H1 (cell line): Measurements from ENCODE around the gene DCLK1. TPM values are rescaled to one million over a fixed set of nuclear protein-coding genes. Genes with fewer than 3 reads are reported as not detected.

Source experiments
- EZH2 ChIP-seq: fragments of 200-600 bp; sonication (generic); IDR thresholded peaks from 2 replicates; pipeline ENCODE4 v1.7.1; 2012; ENCODE audit warnings: low read depth, mild to moderate bottlenecking, moderate library complexity, low read length, inconsistent platforms; ENCODE audit not compliant: severe bottlenecking
- POLR2A ChIP-seq, 2 experiments: IDR thresholded peaks; 1 replicate in 1 of 2; 2 replicates in 1 of 2; pipeline ENCODE4 v1.6.1; 2011; ENCODE audit warnings: low read depth in 2 of 2, low read length in 2 of 2, mild to moderate bottlenecking in 2 of 2; ENCODE audit errors: control extremely low read depth in 1 of 2
- RNF2 ChIP-seq: fragments of 200-900, 300-1000 bp; sonication (generic); IDR thresholded peaks from 2 replicates; pipeline ENCODE4 v1.7.1; 2016; ENCODE audit warnings: borderline replicate concordance, low read depth, mild to moderate bottlenecking, antibody characterized with exemption, low read length; ENCODE audit not compliant: poor library complexity, severe bottlenecking; ENCODE audit errors: missing control alignments
- polyA plus RNA-seq, 7 experiments: library from polyadenylated mRNA; depleted of rRNA in 3 of 7; stranded (reverse) in 5 of 7; unstranded in 2 of 7; fragments of >200 nt in 5 of 7; fragments of 200-250 nt in 2 of 7; gene quantifications; 1 replicate in 5 of 7; 2 replicates in 1 of 7; 4 replicates in 1 of 7; pipeline versions ENCODE4 v1.2.1 to v1.2.3, GENCODE V29; 2011 to 2013; ENCODE audit warnings: missing spikeins in 2 of 7, mixed read lengths in 2 of 7
- total RNA-seq: library from RNA; stranded (reverse); fragmentation: NEBNext Ultra II Directional; extraction: Animal tissue kit (Norgen Biotek cat#: 25700); gene quantifications from 2 replicates; pipeline ENCODE4 v1.2.1, GENCODE V29; 2021
- TF ChIP-seq, protein P1 (sequence below): fragments of 300-600 bp; sonication (generic); IDR thresholded peaks from 2 replicates; pipeline ENCODE4 v1.7.1; 2012; ENCODE audit warnings: low read length, moderate library complexity, mild to moderate bottlenecking, inconsistent platforms; ENCODE audit not compliant: insufficient replicate concordance

Gene DCLK1
- total and polyA plus RNA-seq, 2 of the 8 experiments (the other 6 are each of a cell fraction or from before 2014, with no cell fraction given) = 22.8 to 41.0 TPM

GRCh38 chr13:35888981-35889380 lies 242.2 kb downstream of the DCLK1 start (continued):
- TF ChIP-seq, protein P1, sequence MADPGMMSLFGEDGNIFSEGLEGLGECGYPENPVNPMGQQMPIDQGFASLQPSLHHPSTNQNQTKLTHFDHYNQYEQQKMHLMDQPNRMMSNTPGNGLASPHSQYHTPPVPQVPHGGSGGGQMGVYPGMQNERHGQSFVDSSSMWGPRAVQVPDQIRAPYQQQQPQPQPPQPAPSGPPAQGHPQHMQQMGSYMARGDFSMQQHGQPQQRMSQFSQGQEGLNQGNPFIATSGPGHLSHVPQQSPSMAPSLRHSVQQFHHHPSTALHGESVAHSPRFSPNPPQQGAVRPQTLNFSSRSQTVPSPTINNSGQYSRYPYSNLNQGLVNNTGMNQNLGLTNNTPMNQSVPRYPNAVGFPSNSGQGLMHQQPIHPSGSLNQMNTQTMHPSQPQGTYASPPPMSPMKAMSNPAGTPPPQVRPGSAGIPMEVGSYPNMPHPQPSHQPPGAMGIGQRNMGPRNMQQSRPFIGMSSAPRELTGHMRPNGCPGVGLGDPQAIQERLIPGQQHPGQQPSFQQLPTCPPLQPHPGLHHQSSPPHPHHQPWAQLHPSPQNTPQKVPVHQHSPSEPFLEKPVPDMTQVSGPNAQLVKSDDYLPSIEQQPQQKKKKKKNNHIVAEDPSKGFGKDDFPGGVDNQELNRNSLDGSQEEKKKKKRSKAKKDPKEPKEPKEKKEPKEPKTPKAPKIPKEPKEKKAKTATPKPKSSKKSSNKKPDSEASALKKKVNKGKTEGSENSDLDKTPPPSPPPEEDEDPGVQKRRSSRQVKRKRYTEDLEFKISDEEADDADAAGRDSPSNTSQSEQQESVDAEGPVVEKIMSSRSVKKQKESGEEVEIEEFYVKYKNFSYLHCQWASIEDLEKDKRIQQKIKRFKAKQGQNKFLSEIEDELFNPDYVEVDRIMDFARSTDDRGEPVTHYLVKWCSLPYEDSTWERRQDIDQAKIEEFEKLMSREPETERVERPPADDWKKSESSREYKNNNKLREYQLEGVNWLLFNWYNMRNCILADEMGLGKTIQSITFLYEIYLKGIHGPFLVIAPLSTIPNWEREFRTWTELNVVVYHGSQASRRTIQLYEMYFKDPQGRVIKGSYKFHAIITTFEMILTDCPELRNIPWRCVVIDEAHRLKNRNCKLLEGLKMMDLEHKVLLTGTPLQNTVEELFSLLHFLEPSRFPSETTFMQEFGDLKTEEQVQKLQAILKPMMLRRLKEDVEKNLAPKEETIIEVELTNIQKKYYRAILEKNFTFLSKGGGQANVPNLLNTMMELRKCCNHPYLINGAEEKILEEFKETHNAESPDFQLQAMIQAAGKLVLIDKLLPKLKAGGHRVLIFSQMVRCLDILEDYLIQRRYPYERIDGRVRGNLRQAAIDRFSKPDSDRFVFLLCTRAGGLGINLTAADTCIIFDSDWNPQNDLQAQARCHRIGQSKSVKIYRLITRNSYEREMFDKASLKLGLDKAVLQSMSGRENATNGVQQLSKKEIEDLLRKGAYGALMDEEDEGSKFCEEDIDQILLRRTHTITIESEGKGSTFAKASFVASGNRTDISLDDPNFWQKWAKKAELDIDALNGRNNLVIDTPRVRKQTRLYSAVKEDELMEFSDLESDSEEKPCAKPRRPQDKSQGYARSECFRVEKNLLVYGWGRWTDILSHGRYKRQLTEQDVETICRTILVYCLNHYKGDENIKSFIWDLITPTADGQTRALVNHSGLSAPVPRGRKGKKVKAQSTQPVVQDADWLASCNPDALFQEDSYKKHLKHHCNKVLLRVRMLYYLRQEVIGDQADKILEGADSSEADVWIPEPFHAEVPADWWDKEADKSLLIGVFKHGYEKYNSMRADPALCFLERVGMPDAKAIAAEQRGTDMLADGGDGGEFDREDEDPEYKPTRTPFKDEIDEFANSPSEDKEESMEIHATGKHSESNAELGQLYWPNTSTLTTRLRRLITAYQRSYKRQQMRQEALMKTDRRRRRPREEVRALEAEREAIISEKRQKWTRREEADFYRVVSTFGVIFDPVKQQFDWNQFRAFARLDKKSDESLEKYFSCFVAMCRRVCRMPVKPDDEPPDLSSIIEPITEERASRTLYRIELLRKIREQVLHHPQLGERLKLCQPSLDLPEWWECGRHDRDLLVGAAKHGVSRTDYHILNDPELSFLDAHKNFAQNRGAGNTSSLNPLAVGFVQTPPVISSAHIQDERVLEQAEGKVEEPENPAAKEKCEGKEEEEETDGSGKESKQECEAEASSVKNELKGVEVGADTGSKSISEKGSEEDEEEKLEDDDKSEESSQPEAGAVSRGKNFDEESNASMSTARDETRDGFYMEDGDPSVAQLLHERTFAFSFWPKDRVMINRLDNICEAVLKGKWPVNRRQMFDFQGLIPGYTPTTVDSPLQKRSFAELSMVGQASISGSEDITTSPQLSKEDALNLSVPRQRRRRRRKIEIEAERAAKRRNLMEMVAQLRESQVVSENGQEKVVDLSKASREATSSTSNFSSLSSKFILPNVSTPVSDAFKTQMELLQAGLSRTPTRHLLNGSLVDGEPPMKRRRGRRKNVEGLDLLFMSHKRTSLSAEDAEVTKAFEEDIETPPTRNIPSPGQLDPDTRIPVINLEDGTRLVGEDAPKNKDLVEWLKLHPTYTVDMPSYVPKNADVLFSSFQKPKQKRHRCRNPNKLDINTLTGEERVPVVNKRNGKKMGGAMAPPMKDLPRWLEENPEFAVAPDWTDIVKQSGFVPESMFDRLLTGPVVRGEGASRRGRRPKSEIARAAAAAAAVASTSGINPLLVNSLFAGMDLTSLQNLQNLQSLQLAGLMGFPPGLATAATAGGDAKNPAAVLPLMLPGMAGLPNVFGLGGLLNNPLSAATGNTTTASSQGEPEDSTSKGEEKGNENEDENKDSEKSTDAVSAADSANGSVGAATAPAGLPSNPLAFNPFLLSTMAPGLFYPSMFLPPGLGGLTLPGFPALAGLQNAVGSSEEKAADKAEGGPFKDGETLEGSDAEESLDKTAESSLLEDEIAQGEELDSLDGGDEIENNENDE = no peak
- no peak for TF ChIP-seq EZH2
- no peak for TF ChIP-seq RNF2
- TF ChIP-seq POLR2A (IDR thresholded peaks at IDR 0.05; ENCODE audit: control extremely low read depth in 1 of 2, low read depth in 2 of 2, low read length in 2 of 2) = no peak
